ENCODE data around the gene HIVEP3.

HIVEP3 gene

DNA sequence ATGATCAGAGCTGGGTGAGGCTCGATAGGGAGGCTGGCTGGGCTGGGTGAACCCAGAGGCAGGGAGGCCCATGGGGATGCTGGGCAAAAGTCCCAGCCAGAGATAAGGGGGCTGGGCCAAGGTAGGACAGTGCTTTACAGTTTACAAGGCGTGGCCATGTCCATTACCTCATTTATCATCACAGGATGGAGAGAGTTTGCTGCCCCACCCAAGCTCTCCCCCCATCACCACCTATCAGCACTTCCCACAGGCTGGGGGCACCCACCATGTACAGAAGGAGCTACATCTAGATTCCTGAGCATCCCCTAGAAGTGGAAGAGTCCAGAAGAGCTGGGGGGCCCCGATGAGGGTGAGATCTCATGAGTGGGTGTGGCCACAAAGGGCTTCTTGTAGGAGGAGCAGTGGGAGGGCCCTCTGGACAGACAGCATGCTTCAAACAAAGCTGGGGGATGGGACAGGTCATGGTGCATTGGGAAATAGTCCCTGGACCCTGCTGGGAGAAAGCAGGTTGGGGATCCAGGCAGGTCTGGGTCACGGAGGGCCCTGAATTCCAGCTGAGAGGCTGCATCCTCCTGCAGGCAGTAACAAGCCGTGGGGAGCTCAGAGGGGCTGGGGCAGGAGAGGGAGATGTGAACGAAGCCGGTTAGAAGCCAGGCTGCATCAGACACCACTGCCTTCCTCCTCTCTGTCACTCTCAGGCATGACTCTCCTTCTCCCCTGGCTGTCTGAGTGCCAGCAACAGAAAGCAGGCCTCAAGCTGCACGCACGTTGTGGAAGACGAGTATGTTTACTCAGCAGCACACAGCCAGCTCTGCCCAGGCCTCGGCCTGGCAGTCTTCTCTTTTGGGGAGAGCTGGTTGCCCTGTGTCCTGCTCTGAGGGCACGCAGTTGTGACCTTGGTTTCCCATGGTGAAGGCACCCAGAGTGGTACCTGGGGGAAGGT, 202.3 kb downstream of the HIVEP3 start (continued):
- TF ChIP-seq, protein P1, sequence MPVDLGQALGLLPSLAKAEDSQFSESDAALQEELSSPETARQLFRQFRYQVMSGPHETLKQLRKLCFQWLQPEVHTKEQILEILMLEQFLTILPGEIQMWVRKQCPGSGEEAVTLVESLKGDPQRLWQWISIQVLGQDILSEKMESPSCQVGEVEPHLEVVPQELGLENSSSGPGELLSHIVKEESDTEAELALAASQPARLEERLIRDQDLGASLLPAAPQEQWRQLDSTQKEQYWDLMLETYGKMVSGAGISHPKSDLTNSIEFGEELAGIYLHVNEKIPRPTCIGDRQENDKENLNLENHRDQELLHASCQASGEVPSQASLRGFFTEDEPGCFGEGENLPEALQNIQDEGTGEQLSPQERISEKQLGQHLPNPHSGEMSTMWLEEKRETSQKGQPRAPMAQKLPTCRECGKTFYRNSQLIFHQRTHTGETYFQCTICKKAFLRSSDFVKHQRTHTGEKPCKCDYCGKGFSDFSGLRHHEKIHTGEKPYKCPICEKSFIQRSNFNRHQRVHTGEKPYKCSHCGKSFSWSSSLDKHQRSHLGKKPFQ (tag by site-specific recombination; IDR thresholded peaks at IDR 0.05): no peak
- TF ChIP-seq ZNF571 (tag by site-specific recombination; IDR thresholded peaks at IDR 0.05) (no peak), ZNF561 (tag by site-specific recombination; IDR thresholded peaks at IDR 0.05; ENCODE audit: borderline replicate concordance) (no peak), ZIC2 (tag by site-specific recombination; IDR thresholded peaks at IDR 0.05) (peak; percentile 68), ZNF248 (tag by site-specific recombination; IDR thresholded peaks at IDR 0.05) (no peak), SCRT2 (tag by site-specific recombination; IDR thresholded peaks at IDR 0.05) (no peak), ZNF560 (tag by site-specific recombination; IDR thresholded peaks at IDR 0.05; ENCODE audit: borderline replicate concordance) (no peak), RBAK (tag by site-specific recombination; IDR thresholded peaks at IDR 0.05) (no peak), BCL11B (tag by site-specific recombination; IDR thresholded peaks at IDR 0.05; ENCODE audit: low read depth) (no peak), KLF8 (tag by site-specific recombination; IDR thresholded peaks at IDR 0.05) (no peak), ZBTB44 (tag by site-specific recombination; IDR thresholded peaks at IDR 0.05) (no peak), ZNF211 (tag by site-specific recombination; IDR thresholded peaks at IDR 0.05; ENCODE audit: low read depth) (no peak), ZNF354C (tag by site-specific recombination; IDR thresholded peaks at IDR 0.05; ENCODE audit: borderline replicate concordance, low read depth) (no peak), ZNF596 (tag by site-specific recombination; IDR thresholded peaks at IDR 0.05) (no peak), ZNF146 (tag by site-specific recombination; IDR thresholded peaks at IDR 0.05) (no peak), ZNF324 (tag by site-specific recombination; IDR thresholded peaks at IDR 0.05) (no peak), TRIM28 (IDR thresholded peaks at IDR 0.05; ENCODE audit: borderline replicate concordance, low read length) (no peak)
- TF ChIP-seq, protein P2, sequence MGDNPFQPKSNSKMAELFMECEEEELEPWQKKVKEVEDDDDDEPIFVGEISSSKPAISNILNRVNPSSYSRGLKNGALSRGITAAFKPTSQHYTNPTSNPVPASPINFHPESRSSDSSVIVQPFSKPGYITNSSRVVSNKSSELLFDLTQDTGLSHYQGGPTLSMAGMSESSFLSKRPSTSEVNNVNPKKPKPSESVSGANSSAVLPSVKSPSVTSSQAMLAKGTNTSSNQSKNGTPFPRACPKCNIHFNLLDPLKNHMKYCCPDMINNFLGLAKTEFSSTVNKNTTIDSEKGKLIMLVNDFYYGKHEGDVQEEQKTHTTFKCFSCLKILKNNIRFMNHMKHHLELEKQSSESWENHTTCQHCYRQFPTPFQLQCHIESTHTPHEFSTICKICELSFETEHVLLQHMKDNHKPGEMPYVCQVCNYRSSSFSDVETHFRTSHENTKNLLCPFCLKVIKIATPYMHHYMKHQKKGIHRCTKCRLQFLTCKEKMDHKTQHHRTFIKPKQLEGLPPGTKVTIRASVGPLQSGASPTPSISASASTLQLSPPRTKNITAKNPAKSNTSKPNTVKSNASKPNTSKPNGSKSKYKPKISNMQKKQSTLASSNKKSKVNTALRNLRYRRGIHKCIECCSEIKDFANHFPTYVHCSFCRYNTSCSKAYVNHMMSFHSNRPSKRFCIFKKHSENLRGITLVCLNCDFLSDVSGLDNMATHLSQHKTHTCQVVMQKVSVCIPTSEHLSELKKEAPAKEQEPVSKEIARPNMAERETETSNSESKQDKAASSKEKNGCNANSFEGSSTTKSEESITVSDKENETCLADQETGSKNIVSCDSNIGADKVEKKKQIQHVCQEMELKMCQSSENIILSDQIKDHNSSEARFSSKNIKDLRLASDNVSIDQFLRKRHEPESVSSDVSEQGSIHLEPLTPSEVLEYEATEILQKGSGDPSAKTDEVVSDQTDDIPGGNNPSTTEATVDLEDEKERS (tag by site-specific recombination; IDR thresholded peaks at IDR 0.05): no peak
- TF ChIP-seq, protein P3, sequence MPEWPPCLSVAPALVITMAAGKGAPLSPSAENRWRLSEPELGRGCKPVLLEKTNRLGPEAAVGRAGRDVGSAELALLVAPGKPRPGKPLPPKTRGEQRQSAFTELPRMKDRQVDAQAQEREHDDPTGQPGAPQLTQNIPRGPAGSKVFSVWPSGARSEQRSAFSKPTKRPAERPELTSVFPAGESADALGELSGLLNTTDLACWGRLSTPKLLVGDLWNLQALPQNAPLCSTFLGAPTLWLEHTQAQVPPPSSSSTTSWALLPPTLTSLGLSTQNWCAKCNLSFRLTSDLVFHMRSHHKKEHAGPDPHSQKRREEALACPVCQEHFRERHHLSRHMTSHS (tag by site-specific recombination; IDR thresholded peaks at IDR 0.05): no peak
- TF ChIP-seq, protein P4, sequence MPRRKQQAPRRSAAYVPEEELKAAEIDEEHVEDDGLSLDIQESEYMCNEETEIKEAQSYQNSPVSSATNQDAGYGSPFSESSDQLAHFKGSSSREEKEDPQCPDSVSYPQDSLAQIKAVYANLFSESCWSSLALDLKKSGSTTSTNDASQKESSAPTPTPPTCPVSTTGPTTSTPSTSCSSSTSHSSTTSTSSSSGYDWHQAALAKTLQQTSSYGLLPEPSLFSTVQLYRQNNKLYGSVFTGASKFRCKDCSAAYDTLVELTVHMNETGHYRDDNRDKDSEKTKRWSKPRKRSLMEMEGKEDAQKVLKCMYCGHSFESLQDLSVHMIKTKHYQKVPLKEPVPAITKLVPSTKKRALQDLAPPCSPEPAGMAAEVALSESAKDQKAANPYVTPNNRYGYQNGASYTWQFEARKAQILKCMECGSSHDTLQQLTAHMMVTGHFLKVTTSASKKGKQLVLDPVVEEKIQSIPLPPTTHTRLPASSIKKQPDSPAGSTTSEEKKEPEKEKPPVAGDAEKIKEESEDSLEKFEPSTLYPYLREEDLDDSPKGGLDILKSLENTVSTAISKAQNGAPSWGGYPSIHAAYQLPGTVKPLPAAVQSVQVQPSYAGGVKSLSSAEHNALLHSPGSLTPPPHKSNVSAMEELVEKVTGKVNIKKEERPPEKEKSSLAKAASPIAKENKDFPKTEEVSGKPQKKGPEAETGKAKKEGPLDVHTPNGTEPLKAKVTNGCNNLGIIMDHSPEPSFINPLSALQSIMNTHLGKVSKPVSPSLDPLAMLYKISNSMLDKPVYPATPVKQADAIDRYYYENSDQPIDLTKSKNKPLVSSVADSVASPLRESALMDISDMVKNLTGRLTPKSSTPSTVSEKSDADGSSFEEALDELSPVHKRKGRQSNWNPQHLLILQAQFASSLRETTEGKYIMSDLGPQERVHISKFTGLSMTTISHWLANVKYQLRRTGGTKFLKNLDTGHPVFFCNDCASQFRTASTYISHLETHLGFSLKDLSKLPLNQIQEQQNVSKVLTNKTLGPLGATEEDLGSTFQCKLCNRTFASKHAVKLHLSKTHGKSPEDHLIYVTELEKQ (tag by site-specific recombination; IDR thresholded peaks at IDR 0.05; ENCODE audit: borderline replicate concordance): no peak

Data from HEK293 (cell line).